HL-60 (cell line): ENCODE data around the gene ARHGAP26.

Source experiments
- POLR2AphosphoS5 ChIP-seq: IDR thresholded peaks from 2 replicates; pipeline ENCODE4 v1.6.1; 2012; ENCODE audit warnings: low read depth
- TF ChIP-seq, protein P1 (sequence below): IDR thresholded peaks from one replicate; pipeline ENCODE4 v1.5.1; 2011; ENCODE audit warnings: low read length, control low read depth, inconsistent platforms; ENCODE audit not compliant: insufficient read depth

DNA sequence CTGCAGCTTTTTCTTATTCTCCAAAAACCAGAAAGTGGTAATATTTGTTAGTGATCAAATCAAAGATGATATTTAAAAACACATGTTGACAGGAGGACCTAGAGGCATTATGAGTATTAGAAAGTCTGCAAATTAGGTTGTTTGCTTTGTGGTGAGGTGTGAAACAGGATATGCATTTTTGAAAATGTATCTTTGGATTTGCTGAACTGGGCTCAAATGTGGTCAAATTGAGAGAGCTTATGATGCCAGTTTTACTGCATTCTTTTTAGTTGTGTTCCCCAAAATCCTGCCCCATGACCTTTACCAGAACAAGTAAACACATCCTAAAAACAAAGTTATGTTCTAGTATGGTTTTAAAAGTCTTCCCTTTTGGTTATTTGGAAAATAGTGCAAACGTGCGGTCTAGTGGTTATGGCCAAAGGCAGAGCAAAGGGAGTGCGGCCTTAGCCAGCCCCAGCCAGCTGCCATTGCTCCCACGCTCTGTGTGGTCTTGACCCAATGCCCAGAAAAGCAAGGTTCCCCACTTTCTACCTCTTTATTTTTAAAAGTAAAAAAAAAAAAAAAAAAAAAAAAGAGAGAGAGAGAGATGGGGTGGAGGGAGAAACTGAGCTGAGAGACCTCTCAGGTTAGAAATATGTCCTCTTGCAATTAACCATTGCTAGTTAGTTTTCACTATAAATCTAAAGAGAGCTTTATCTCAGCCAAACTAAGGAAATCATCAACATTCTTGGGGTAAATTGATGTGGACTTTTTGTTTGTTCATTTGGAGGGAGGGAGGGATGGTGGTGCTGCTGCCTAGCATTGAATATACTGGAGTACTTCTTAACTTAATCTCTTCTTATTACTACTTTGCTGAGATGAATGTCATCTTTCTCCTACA lies 176.6 kb downstream of the ARHGAP26 start:
- TF ChIP-seq, protein P1, sequence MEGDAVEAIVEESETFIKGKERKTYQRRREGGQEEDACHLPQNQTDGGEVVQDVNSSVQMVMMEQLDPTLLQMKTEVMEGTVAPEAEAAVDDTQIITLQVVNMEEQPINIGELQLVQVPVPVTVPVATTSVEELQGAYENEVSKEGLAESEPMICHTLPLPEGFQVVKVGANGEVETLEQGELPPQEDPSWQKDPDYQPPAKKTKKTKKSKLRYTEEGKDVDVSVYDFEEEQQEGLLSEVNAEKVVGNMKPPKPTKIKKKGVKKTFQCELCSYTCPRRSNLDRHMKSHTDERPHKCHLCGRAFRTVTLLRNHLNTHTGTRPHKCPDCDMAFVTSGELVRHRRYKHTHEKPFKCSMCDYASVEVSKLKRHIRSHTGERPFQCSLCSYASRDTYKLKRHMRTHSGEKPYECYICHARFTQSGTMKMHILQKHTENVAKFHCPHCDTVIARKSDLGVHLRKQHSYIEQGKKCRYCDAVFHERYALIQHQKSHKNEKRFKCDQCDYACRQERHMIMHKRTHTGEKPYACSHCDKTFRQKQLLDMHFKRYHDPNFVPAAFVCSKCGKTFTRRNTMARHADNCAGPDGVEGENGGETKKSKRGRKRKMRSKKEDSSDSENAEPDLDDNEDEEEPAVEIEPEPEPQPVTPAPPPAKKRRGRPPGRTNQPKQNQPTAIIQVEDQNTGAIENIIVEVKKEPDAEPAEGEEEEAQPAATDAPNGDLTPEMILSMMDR: no peak
- no peak for TF ChIP-seq POLR2AphosphoS5
